Stimulated activated CD8-positive, alpha-beta memory T cell treated with anti-CD3 and anti-CD28 coated beads, Interleukin-12 subunit alpha, Interleukin-12 subunit beta, amount 100 ng/mL, for 4 hours (primary cell): ENCODE measurements around the gene CD47.

Source experiments
- DNase-seq: peaks from one replicate; pipeline ENCODE4 v3.0.0-alpha.2; 2020; ENCODE audit warnings: low read depth

CD47 gene

GRCh38 chr3:108117241-108117775, 26.5 kb upstream of the CD47 start:
- DNase-seq = no peak

- DNase-seq = no peak
Measured at GRCh38 chr3:108114423-108115065, 23.7 kb upstream of the CD47 start.

GRCh38 chr3:108113975-108114374, 23.1 kb upstream of the CD47 start:
- no peak for DNase-seq

- DNase-seq = no peak
Measured at GRCh38 chr3:108110934-108111333, 20.1 kb upstream of the CD47 start.

GRCh38 chr3:108108416-108108815, 17.6 kb upstream of the CD47 start:
- no peak for DNase-seq

GRCh38 chr3:108106449-108106848, 15.6 kb upstream of the CD47 start:
- DNase-seq = no peak

GRCh38 chr3:108106031-108106430, 15.2 kb upstream of the CD47 start:
- no peak for DNase-seq

GRCh38 chr3:108103886-108104797, 13.3 kb upstream of the CD47 start:
- DNase-seq = no peak

GRCh38 chr3:108103040-108103751, 12.4 kb upstream of the CD47 start:
- DNase-seq = no peak

- DNase-seq = no peak
Measured at GRCh38 chr3:108102420-108103039, 11.7 kb upstream of the CD47 start.

- DNase-seq = no peak
Measured at GRCh38 chr3:108100906-108101660, 10.3 kb upstream of the CD47 start.

- DNase-seq = no peak
Measured at GRCh38 chr3:108099679-108100428, 9.0 kb upstream of the CD47 start.

- DNase-seq = no peak
Measured at GRCh38 chr3:108099244-108099643, 8.4 kb upstream of the CD47 start.

- no peak for DNase-seq
Measured at GRCh38 chr3:108098003-108098370, 7.2 kb upstream of the CD47 start.

GRCh38 chr3:108097322-108098002, 6.6 kb upstream of the CD47 start:
- DNase-seq = no peak

- no peak for DNase-seq
Measured at GRCh38 chr3:108096532-108097321, 5.9 kb upstream of the CD47 start.

GRCh38 chr3:108093616-108094015, 2.8 kb upstream of the CD47 start:
- no peak for DNase-seq

GRCh38 chr3:108093021-108093420, 2.2 kb upstream of the CD47 start:
- DNase-seq = no peak

- no peak for DNase-seq
Measured at GRCh38 chr3:108092501-108092900, 1.7 kb upstream of the CD47 start.
